ENCODE results near the gene HTRA2.

HTRA2 gene

DNA sequence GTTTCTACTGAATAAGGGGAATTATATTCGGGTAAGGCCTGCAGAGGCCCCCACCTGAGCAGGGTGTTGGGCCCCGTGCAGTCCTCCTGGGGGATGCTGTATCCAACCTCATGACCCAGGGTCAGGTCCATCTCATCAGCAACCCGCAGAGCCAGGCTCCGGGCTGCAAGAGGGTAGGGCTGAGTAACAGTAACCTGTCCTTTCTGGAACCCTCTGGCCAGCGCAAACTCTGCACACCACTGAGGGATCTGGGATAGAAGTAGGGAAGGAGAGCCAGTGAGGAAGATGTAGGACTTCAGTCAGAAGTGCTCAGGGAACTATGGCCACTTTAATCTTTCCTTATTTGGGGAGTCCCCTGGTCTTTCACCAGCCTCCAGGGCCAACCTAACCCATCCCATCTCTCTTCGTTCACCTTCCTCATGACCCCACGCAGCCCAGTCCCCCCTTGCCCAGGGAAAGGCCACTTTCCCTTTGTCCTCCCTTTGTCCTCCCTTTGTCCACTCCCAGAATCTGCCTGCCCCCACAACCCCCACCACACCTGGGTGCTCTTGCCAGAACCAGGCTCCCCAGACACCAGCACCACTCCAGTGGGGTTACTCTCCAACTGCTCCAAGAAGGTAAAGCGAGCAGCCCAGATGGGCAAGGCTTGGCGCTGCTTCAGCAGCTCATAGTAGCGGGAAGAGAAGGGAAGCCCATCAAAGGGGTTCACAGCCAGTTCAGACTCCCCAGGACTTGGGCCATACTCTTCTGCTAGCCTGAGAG lies 4.6 kb upstream of the HTRA2 start:
- no peaks in the 10 kb centered on the region for H3K9me3 ChIP-seq (ENCODE audit: control insufficient read depth, insufficient read depth, low read length)

DNA sequence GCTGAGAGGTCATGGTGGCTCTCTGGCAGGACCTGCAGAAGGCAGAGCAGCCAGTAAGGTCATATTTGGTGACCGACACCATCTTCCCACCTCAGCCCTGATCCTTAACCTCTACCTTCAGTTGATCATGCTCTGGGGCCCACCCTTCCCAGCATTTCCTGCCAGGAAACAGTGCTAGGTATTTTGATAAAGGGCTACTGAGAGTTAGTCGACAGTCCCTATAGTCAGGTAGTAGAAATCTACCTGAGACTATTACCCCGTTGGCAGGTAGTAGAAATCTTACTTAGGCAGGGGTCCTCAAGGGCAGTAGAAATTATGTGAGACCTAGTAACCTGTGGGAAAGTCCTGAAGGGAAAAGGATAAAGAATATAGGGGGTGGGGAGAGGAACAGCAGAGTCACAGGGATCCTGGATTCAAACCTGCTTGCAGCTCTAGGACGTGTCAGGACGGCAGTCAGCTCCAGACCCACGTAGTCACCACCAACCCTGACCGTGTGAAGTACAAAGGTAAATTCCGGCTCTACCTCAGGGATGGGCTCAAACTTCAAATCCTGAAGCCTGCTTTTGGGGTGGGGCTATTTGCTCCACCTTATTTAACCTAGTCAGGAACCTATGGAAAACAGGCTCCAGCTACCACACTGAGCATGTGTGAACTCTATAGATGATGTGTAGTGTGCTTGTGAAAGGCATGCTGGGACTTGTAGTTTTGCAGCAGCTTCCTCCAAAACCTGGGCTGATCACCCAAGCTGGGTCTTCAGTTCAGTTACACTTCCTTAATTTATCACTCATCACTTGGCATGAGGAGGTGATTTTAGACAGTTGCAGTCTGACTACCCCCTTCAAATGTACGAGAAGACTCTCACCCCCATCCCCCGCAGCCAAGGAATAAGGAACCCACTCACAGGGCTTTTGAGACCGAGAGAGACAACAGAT lies 3.8 kb upstream of the HTRA2 start, which contains the start of gene DQX1:
DQX1 (minus strand) TSS at position 515 of the 932 bp plus-strand sequence; CDS start at position 13, 502 bp downstream.
- Histone ChIP-seq H3K27ac (ENCODE audit: low read depth, low read length) (no peak within 1 kb of the TSS), H3K9me3 (ENCODE audit: control insufficient read depth, insufficient read depth, low read length) (no peaks in the 10 kb centered on the region), H3K4me1 (ENCODE audit: control insufficient read depth, insufficient read depth, low read length) (peaks cover 7% of the 10 kb centered on the region), H3K36me3 (ENCODE audit: control insufficient read depth, insufficient read depth, low read length) (peaks cover 28% of the 10 kb centered on the region), H3K27me3 (ENCODE audit: control insufficient read depth, insufficient read depth, low read length) (peaks cover 14% of the 10 kb centered on the region), H3K4me3 (ENCODE audit: low read depth, low read length) (no peak within 1 kb of the TSS), H3K9ac (ENCODE audit: low read depth, low read length) (no peak within 1 kb of the TSS)

More for the DNA sequence above, 4.6 kb upstream of the HTRA2 start:
- Histone ChIP-seq H3K27me3 (ENCODE audit: control insufficient read depth, insufficient read depth, low read length) (peaks cover 18% of the 10 kb centered on the region), H3K36me3 (ENCODE audit: control insufficient read depth, insufficient read depth, low read length) (peaks cover 28% of the 10 kb centered on the region), H3K9ac (ENCODE audit: low read depth, low read length) (no peak overlapping the region), H3K4me3 (ENCODE audit: low read depth, low read length) (no peak overlapping the region), H3K27ac (ENCODE audit: low read depth, low read length) (no peak overlapping the region), H3K4me1 (ENCODE audit: control insufficient read depth, insufficient read depth, low read length) (peaks cover 4% of the 10 kb centered on the region; the same call in 1 of the 2 replicates)

DNA sequence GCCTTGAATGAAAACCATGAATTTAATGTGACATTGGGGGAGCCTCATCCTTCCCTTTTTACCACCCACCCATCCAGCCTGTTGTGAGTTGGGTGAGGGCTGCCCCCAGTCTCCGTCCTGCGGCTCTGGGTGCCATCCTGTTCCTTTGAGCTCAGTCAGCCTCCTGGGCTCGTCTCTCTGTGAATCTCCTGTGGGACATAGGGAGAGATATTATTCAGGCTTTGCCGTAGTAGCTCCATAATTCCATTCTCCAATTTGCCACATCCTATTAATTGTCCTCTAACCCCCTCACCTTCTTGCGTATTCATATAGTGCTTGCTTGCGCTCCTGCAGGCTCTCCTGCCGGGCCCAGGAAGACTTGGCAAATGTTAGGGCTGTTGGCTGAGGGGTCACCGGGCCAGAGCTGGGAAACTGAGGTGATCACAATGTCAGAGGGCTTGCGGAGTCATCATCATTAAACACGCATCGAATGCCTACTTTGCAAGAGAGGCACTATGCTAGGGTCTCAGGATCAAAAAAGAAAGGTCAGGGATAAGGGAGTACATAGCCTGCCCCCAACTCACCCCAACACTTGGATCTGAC lies 3.0 kb upstream of the HTRA2 start:
- Histone ChIP-seq H3K27ac (ENCODE audit: low read depth, low read length) (no peak overlapping the region), H3K4me1 (ENCODE audit: control insufficient read depth, insufficient read depth, low read length) (peaks cover 7% of the 10 kb centered on the region), H3K27me3 (ENCODE audit: control insufficient read depth, insufficient read depth, low read length) (peaks cover 14% of the 10 kb centered on the region), H3K4me3 (ENCODE audit: low read depth, low read length) (no peak overlapping the region), H3K9ac (ENCODE audit: low read depth, low read length) (no peak overlapping the region), H3K9me3 (ENCODE audit: control insufficient read depth, insufficient read depth, low read length) (no peaks in the 10 kb centered on the region), H3K36me3 (ENCODE audit: control insufficient read depth, insufficient read depth, low read length) (peaks cover 28% of the 10 kb centered on the region)

DNA sequence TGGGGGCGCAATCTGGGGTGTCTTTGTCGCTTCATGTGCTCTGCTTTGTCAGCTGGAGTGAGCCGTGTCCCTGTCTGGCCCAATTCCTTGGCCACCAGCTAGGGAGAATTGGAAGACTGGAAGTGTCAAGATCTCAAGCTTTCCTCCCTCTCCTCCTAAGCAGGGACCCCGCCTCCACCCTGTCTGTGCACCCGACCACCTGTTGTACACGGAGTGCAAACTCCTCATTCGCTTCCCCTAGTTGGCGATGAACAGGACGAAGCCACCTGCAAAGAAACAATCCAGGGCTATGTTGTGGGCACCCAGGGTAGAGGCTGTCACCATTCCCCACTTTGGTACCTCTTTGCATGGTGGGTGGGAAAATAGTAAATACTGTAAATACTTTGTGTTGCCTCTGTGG lies 2.0 kb upstream of the HTRA2 start:
- Histone ChIP-seq H3K4me3 (ENCODE audit: low read depth, low read length) (no peak overlapping the region), H3K4me1 (ENCODE audit: control insufficient read depth, insufficient read depth, low read length) (peaks cover 7% of the 10 kb centered on the region), H3K27ac (ENCODE audit: low read depth, low read length) (no peak overlapping the region), H3K27me3 (ENCODE audit: control insufficient read depth, insufficient read depth, low read length) (peaks cover 5% of the 10 kb centered on the region; the same call in 1 of the 2 replicates), H3K9ac (ENCODE audit: low read depth, low read length) (no peak overlapping the region), H3K36me3 (ENCODE audit: control insufficient read depth, insufficient read depth, low read length) (peaks cover 35% of the 10 kb centered on the region), H3K9me3 (ENCODE audit: control insufficient read depth, insufficient read depth, low read length) (no peaks in the 10 kb centered on the region)

DNA sequence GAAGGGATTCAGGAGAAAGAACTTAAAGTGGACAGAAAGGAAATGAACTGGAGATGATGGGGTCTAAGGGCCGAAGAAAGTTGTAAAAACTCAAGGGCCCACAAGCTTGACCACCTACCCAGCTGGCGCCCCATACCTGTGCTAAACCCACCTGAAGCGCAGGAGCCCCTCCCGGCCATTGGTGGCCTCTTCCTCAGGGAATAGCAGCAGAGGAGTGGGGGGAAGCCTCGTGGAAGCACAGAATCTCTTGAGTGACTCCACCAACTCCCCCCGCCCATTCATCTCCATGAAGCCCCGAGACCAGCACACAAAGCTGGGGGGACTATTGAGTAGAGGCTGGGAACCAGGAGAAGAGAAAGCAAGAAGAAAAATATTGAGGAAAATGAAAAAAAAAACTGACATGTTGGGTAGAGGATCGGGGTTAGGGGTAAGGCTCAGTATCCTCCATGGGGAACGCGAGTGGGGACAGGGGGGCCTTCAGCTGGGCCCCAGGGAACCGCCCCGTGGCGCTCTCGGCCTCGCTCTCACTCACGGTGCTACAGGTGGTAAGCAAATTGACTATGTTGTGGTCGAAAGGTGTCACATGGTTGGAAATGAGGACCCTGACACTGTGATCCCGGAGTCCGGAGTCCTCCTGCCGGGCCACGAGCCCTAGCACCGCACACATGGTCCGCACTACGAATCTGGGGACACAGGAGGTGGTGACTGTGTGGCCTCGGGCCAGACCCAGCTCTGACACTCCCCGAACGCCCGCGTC lies 955 bp upstream of the HTRA2 start:
- H3K27ac ChIP-seq (ENCODE audit: low read depth, low read length), result peak overlapping the region; percentile 86
- H3K36me3 ChIP-seq (ENCODE audit: control insufficient read depth, insufficient read depth, low read length), result peaks cover 45% of the 10 kb centered on the region
- H3K4me1 ChIP-seq (ENCODE audit: control insufficient read depth, insufficient read depth, low read length), result peaks cover 7% of the 10 kb centered on the region
- H3K9me3 ChIP-seq (ENCODE audit: control insufficient read depth, insufficient read depth, low read length), result no peaks in the 10 kb centered on the region
- no peaks in the 10 kb centered on the region for H3K27me3 ChIP-seq (ENCODE audit: control insufficient read depth, insufficient read depth, low read length)
- H3K4me3 ChIP-seq (ENCODE audit: low read depth, low read length), result peak overlapping the region; percentile 97
- H3K9ac ChIP-seq (ENCODE audit: low read depth, low read length), result peak overlapping the region; percentile 96

DNA sequence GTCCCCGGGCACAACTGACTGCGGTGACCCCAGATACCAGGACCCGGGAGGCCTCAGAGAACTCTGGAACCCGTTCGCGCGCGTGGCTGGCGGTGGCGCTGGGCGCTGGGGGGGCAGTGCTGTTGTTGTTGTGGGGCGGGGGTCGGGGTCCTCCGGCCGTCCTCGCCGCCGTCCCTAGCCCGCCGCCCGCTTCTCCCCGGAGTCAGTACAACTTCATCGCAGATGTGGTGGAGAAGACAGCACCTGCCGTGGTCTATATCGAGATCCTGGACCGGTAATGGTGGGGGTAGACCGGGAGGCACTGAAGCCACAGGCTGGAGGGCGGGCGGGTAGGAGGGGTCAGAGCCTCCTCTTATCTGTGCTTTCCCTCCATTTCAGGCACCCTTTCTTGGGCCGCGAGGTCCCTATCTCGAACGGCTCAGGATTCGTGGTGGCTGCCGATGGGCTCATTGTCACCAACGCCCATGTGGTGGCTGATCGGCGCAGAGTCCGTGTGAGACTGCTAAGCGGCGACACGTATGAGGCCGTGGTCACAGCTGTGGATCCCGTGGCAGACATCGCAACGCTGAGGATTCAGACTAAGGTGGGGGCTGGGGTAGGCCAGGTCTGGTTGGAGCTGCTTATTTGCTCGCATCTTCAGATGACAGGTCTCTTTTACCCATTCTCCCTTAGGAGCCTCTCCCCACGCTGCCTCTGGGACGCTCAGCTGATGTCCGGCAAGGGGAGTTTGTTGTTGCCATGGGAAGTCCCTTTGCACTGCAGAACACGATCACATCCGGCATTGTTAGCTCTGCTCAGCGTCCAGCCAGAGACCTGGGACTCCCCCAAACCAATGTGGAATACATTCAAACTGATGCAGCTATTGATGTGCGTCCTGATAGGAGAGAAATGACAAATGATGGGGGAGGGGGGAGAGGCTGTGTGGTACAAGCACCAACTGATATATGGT lies 780 bp downstream of the HTRA2 start:
- Histone ChIP-seq H3K27me3 (ENCODE audit: control insufficient read depth, insufficient read depth, low read length) (no peaks in the 10 kb centered on the region), H3K4me1 (ENCODE audit: control insufficient read depth, insufficient read depth, low read length) (peaks cover 7% of the 10 kb centered on the region), H3K9me3 (ENCODE audit: control insufficient read depth, insufficient read depth, low read length) (no peaks in the 10 kb centered on the region), H3K9ac (ENCODE audit: low read depth, low read length) (peak overlapping the region; percentile 58), H3K27ac (ENCODE audit: low read depth, low read length) (peak overlapping the region; percentile 66), H3K4me3 (ENCODE audit: low read depth, low read length) (peak overlapping the region; percentile 97), H3K36me3 (ENCODE audit: control insufficient read depth, insufficient read depth, low read length) (peaks cover 52% of the 10 kb centered on the region)

DNA sequence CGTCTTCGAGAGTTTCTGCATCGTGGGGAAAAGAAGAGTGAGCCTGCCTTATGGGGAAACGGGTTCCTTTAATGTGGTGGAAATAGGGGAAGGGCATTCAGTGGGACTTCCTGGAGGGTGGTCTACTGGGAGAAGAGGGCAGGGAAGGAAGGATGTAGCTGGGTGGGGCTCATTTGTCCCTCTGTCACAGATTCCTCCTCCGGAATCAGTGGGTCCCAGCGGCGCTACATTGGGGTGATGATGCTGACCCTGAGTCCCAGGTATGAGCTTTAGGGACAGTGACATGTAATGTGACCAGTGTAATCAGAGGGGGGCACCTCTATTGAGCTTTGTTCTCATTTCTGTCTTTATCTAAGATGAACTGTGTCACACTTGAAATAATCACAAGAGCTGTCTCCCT lies 1.9 kb downstream of the HTRA2 start:
- Histone ChIP-seq H3K36me3 (ENCODE audit: control insufficient read depth, insufficient read depth, low read length) (peaks cover 40% of the 10 kb centered on the region), H3K9ac (ENCODE audit: low read depth, low read length) (no peak overlapping the region), H3K4me3 (ENCODE audit: low read depth, low read length) (no peak overlapping the region)

DNA sequence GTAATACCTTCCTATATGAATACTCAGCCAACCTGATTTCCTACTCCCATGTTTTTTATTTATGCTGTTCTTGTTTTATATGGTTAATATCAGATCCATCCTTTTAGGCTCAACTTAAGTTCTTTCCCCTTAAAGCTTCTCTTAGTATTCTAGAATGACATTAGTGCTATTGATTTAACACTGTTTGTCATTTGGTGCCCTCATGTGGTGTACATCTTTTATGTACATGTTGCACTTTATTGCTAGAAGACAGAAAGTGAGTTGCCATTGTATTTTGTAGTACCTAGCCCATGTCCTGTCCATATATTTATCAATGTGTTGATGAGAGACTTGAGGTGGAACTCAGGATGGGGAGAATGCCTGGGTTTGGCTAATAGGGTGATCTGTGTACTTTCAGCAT lies 2.5 kb downstream of the HTRA2 start:
- H3K4me1 ChIP-seq (ENCODE audit: control insufficient read depth, insufficient read depth, low read length), result peaks cover 7% of the 10 kb centered on the region
- no peak overlapping the region for H3K4me3 ChIP-seq (ENCODE audit: low read depth, low read length)
- H3K9ac ChIP-seq (ENCODE audit: low read depth, low read length), result no peak overlapping the region
- H3K27ac ChIP-seq (ENCODE audit: low read depth, low read length), result no peak overlapping the region
- H3K9me3 ChIP-seq (ENCODE audit: control insufficient read depth, insufficient read depth, low read length), result no peaks in the 10 kb centered on the region
- peaks cover 35% of the 10 kb centered on the region for H3K36me3 ChIP-seq (ENCODE audit: control insufficient read depth, insufficient read depth, low read length)
- H3K27me3 ChIP-seq (ENCODE audit: control insufficient read depth, insufficient read depth, low read length), result no peaks in the 10 kb centered on the region

More for the DNA sequence above, 1.9 kb downstream of the HTRA2 start:
- Histone ChIP-seq H3K27ac (ENCODE audit: low read depth, low read length) (no peak overlapping the region), H3K9me3 (ENCODE audit: control insufficient read depth, insufficient read depth, low read length) (no peaks in the 10 kb centered on the region), H3K27me3 (ENCODE audit: control insufficient read depth, insufficient read depth, low read length) (no peaks in the 10 kb centered on the region), H3K4me1 (ENCODE audit: control insufficient read depth, insufficient read depth, low read length) (peaks cover 7% of the 10 kb centered on the region)

DNA sequence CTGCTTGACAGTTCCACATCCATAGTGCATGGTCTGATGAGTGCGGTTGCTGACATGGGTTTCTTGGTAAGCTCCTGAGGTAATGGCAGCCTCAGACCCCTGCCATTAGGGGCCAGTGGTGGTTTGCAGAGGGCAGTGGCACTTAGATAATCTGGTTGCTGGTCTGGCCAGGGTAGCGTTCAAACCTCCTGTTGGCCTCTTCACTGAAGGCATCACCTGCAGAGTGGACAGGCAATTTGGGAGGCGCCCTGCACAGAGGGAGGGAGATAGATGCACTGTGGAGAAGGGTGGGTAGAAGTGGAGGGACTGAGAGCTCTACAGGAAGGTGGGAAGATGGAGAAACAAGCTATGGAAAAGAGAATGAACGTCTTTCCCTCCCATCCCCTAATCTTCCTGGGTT lies 3.7 kb downstream of the HTRA2 start:
- H3K4me1 ChIP-seq (ENCODE audit: control insufficient read depth, insufficient read depth, low read length), result peaks cover 4% of the 10 kb centered on the region; the same call in 1 of the 2 replicates
- H3K9me3 ChIP-seq (ENCODE audit: control insufficient read depth, insufficient read depth, low read length), result no peaks in the 10 kb centered on the region
- no peaks in the 10 kb centered on the region for H3K27me3 ChIP-seq (ENCODE audit: control insufficient read depth, insufficient read depth, low read length)
- H3K36me3 ChIP-seq (ENCODE audit: control insufficient read depth, insufficient read depth, low read length), result peaks cover 23% of the 10 kb centered on the region
- no peak overlapping the region for H3K27ac ChIP-seq (ENCODE audit: low read depth, low read length)
- H3K9ac ChIP-seq (ENCODE audit: low read depth, low read length), result no peak overlapping the region
- H3K4me3 ChIP-seq (ENCODE audit: low read depth, low read length), result no peak overlapping the region

Measured in HUES48 (cell line).